Glomerular visceral epithelial cell (primary cell): Measurements from ENCODE around the gene SNX30.

Experiments
- DNase-seq: peaks from one replicate; pipeline ENCODE4 v3.0.0-alpha.2; 2016; ENCODE audit errors: extremely low spot score

Gene SNX30

GRCh38 chr9:112885324-112885723, 134.8 kb downstream of the SNX30 start:
- DNase-seq, result no peak

- DNase-seq, result no peak
Measured at GRCh38 chr9:112886351-112886750, 135.8 kb downstream of the SNX30 start.

- DNase-seq, result no peak
Measured at GRCh38 chr9:112887381-112887780, 136.8 kb downstream of the SNX30 start.

- DNase-seq, result peak; percentile 4
Measured at GRCh38 chr9:112890106-112891081, 139.8 kb downstream of the SNX30 start, which contains the start of gene SLC46A2. Gene SLC46A2 (minus strand): TSS chr9:112890876. CDS start chr9:112890681, 195 bp downstream.

GRCh38 chr9:112891521-112891920, 141.0 kb downstream of the SNX30 start:
- DNase-seq, result no peak

GRCh38 chr9:112892981-112893380, 142.4 kb downstream of the SNX30 start:
- no peak for DNase-seq

- DNase-seq, result no peak
Measured at GRCh38 chr9:112894041-112894440, 143.5 kb downstream of the SNX30 start.

- DNase-seq, result no peak
Measured at GRCh38 chr9:112894699-112895098, 144.1 kb downstream of the SNX30 start.

- DNase-seq, result no peak
Measured at GRCh38 chr9:112896131-112896530, 145.6 kb downstream of the SNX30 start.

- DNase-seq, result no peak
Measured at GRCh38 chr9:112898872-112899311, 148.3 kb downstream of the SNX30 start.

GRCh38 chr9:112900488-112900887, 149.9 kb downstream of the SNX30 start:
- DNase-seq, result no peak

GRCh38 chr9:112900901-112901300, 150.3 kb downstream of the SNX30 start:
- no peak for DNase-seq

GRCh38 chr9:112905084-112905483, 154.5 kb downstream of the SNX30 start:
- no peak for DNase-seq

GRCh38 chr9:112911736-112912135, 161.2 kb downstream of the SNX30 start:
- DNase-seq, result no peak

- no peak for DNase-seq
Measured at GRCh38 chr9:112912636-112913035, 162.1 kb downstream of the SNX30 start.

GRCh38 chr9:112913326-112913725, 162.8 kb downstream of the SNX30 start:
- DNase-seq, result no peak

- no peak for DNase-seq
Measured at GRCh38 chr9:112914524-112914923, 164.0 kb downstream of the SNX30 start.

- no peak for DNase-seq
Measured at GRCh38 chr9:112917047-112917986, 166.8 kb downstream of the SNX30 start.

- DNase-seq, result no peak
Measured at GRCh38 chr9:112917987-112918362, 167.4 kb downstream of the SNX30 start.

GRCh38 chr9:112921549-112921948, 171.0 kb downstream of the SNX30 start:
- peak; percentile 25 for DNase-seq
